Keratinocyte (primary cell): ENCODE results near the gene LCOR. TPM values are rescaled to one million over a fixed set of nuclear protein-coding genes. Genes with fewer than 3 reads are reported as not detected.

Experiments used
- DNase-seq: peaks from one replicate; pipeline ENCODE4 v3.0.0-alpha.2; 2011; ENCODE audit warnings: low read depth, missing footprints, low spot score
- FAIRE-seq: peaks from 2 replicates; lab custom pipeline; 2011; peaks lifted over from hg19 to GRCh38; lab: Jason Lieb, UNC
- H2AFZ ChIP-seq: 2 replicates; pipeline ENCODE4 v1.6.0; 2012; ENCODE audit warnings: low read length, control low read depth, inconsistent platforms; ENCODE audit not compliant: control insufficient read depth
- H3K27ac ChIP-seq: 2 replicates; pipeline ENCODE4 v1.5.1; 2011; ENCODE audit warnings: low read length; ENCODE audit not compliant: control insufficient read depth, insufficient read depth
- H3K27me3 ChIP-seq: 3 replicates; pipeline ENCODE4 v1.6.0; 2011; ENCODE audit warnings: low read length; ENCODE audit not compliant: control insufficient read depth, insufficient read depth; ENCODE audit errors: extremely low read depth
- H3K36me3 ChIP-seq, 2 experiments: 2 replicates in 1 of 2; 3 replicates in 1 of 2; pipeline ENCODE4 v1.5.1; 2011; ENCODE audit warnings: low read length in 2 of 2, mild to moderate bottlenecking in 1 of 2; ENCODE audit not compliant: control insufficient read depth in 2 of 2, insufficient read depth in 2 of 2; ENCODE audit errors: extremely low read depth in 1 of 2
- H3K4me1 ChIP-seq: 3 replicates; pipeline ENCODE4 v1.5.1; 2011; ENCODE audit warnings: low read length; ENCODE audit not compliant: control insufficient read depth, insufficient read depth; ENCODE audit errors: extremely low read depth
- H3K4me2 ChIP-seq: 3 replicates; pipeline ENCODE4 v1.6.0; 2011; ENCODE audit warnings: low read depth, low read length; ENCODE audit not compliant: control insufficient read depth, insufficient read depth; ENCODE audit errors: extremely low read depth
- H3K4me3 ChIP-seq, 3 experiments: fragments of 200-600 bp in 1 of 3; sonication (generic) in 1 of 3; 2 replicates in 2 of 3; 3 replicates in 1 of 3; pipeline ENCODE4 v1.5.1; 2011 to 2016; ENCODE audit warnings: low read length in 3 of 3, mild to moderate bottlenecking in 3 of 3, control low read depth in 2 of 3, inconsistent platforms in 1 of 3, low read depth in 1 of 3, mixed read lengths in 1 of 3, mixed run types in 1 of 3, moderate library complexity in 1 of 3; ENCODE audit not compliant: control insufficient read depth in 2 of 3, insufficient read depth in 2 of 3; ENCODE audit errors: extremely low read depth in 1 of 3
- H3K79me2 ChIP-seq: 2 replicates; pipeline ENCODE4 v1.6.0; 2012; ENCODE audit warnings: low read length; ENCODE audit not compliant: control insufficient read depth, insufficient read depth
- H3K9ac ChIP-seq: 3 replicates; pipeline ENCODE4 v1.6.0; 2011; ENCODE audit warnings: low read length; ENCODE audit not compliant: control insufficient read depth, insufficient read depth; ENCODE audit errors: extremely low read depth
- H3K9me1 ChIP-seq: 3 replicates; pipeline ENCODE4 v1.6.0; 2011; ENCODE audit warnings: low read length; ENCODE audit not compliant: control insufficient read depth, insufficient read depth; ENCODE audit errors: extremely low read depth
- H3K9me3 ChIP-seq: 2 replicates; pipeline ENCODE4 v1.5.1; 2012; ENCODE audit warnings: low read depth, low read length; ENCODE audit not compliant: control insufficient read depth
- H4K20me1 ChIP-seq: 3 replicates; pipeline ENCODE4 v1.6.0; 2011; ENCODE audit warnings: low read length; ENCODE audit not compliant: control insufficient read depth, insufficient read depth; ENCODE audit errors: extremely low read depth
- EZH2 ChIP-seq: IDR thresholded peaks from one replicate; pipeline ENCODE4 v1.6.1; 2012; ENCODE audit warnings: inconsistent platforms, mild to moderate bottlenecking, low read length, moderate library complexity
- dilution Hi-C: fragments of 300-500 bp; cut with MboI; formaldehyde crosslinking; loops from one replicate; pipeline ENCODE4 v1.7.0; 2020; ENCODE audit warnings: low sequenced_read_pairs; ENCODE audit not compliant: extremely low pct_ligation_motif_present
- polyA plus RNA-seq, 5 experiments: library from polyadenylated mRNA; depleted of rRNA in 3 of 5; stranded (reverse) in 3 of 5; stranded (forward) in 1 of 5; unstranded in 1 of 5; fragments of >200 nt; gene quantifications; 1 replicate in 1 of 5; 2 replicates in 3 of 5; 3 replicates in 1 of 5; pipeline versions ENCODE4 v1.2.1 to v1.2.3, GENCODE V29; 2011 to 2012; ENCODE audit warnings: missing spikeins in 2 of 5, low read depth in 1 of 5, low replicate concordance in 1 of 5
- TF ChIP-seq, protein P1 (sequence below), 3 experiments: IDR thresholded peaks in 1 of 3; conservative IDR thresholded peaks in 1 of 3; optimal IDR thresholded peaks in 1 of 3; 2 replicates in 2 of 3; 3 replicates in 1 of 3; pipeline versions ENCODE3 to v1.5.1; 2011; ENCODE audit warnings: low read length in 3 of 3, mild to moderate bottlenecking in 3 of 3, moderate library complexity in 2 of 3, control low read depth in 1 of 3, inconsistent platforms in 1 of 3; ENCODE audit not compliant: insufficient read depth in 2 of 3; ENCODE audit errors: extremely low read depth in 1 of 3

Gene LCOR
- polyA plus RNA-seq, 1 donor (not counting 4 experiments of a cell fraction or from before 2014, with no cell fraction given), result 11.4 TPM

DNA sequence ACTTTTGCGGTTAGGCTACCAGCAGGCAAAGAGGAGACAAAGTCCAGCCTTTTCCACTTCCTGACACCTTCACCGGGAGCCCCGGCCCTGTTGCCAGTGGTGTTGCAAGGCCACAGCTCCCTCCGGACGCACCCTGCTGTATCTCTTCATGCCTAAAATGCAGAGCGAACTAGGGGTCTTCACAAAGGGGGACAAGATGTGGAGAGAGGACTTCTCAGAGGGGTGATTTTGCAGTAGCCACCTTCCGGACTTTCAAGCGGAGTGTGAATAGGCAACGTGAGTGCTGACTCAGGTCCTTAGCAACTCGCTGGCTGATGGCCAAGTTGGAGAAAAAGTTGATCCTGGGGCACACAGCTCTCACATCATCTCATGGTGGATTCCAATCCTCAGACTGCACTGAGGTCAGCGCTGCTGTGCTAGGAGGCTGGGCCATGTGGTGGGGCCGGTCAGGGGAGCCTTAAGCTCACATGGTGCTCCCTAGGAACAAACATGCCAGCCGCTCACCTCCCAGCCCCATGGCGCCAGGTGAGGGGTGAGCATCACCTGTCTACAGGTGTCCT, 166.3 kb downstream of the LCOR start:
- H3K27me3 ChIP-seq, result no peaks in the 10 kb centered on the region
- no peak overlapping the region for H3K27ac ChIP-seq
- no peak overlapping the region for H3K4me3 ChIP-seq
- FAIRE-seq, result no peak
- H3K79me2 ChIP-seq, result no peaks in the 10 kb centered on the region
- H3K9me1 ChIP-seq, result no peaks in the 10 kb centered on the region
- H2AFZ ChIP-seq, result no peak overlapping the region
- dilution Hi-C loops, result no loop called here
- H3K4me2 ChIP-seq, result no peak overlapping the region
- TF ChIP-seq, protein P1, sequence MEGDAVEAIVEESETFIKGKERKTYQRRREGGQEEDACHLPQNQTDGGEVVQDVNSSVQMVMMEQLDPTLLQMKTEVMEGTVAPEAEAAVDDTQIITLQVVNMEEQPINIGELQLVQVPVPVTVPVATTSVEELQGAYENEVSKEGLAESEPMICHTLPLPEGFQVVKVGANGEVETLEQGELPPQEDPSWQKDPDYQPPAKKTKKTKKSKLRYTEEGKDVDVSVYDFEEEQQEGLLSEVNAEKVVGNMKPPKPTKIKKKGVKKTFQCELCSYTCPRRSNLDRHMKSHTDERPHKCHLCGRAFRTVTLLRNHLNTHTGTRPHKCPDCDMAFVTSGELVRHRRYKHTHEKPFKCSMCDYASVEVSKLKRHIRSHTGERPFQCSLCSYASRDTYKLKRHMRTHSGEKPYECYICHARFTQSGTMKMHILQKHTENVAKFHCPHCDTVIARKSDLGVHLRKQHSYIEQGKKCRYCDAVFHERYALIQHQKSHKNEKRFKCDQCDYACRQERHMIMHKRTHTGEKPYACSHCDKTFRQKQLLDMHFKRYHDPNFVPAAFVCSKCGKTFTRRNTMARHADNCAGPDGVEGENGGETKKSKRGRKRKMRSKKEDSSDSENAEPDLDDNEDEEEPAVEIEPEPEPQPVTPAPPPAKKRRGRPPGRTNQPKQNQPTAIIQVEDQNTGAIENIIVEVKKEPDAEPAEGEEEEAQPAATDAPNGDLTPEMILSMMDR (optimal IDR thresholded peaks at IDR 0.05 in 1 of 3, IDR thresholded peaks at IDR 0.05 in 1 of 3, conservative IDR thresholded peaks at IDR 0.05 in 1 of 3; ENCODE audit: extremely low read depth in 1 of 3, insufficient read depth in 2 of 3, low read length in 3 of 3), result no peak
- TF ChIP-seq EZH2, result no peak
- H3K9me3 ChIP-seq, result no peaks in the 10 kb centered on the region
- H4K20me1 ChIP-seq, result no peaks in the 10 kb centered on the region
- no peaks in the 10 kb centered on the region for H3K36me3 ChIP-seq
- no peak for DNase-seq
- no peak overlapping the region for H3K9ac ChIP-seq
- no peaks in the 10 kb centered on the region for H3K4me1 ChIP-seq

DNA sequence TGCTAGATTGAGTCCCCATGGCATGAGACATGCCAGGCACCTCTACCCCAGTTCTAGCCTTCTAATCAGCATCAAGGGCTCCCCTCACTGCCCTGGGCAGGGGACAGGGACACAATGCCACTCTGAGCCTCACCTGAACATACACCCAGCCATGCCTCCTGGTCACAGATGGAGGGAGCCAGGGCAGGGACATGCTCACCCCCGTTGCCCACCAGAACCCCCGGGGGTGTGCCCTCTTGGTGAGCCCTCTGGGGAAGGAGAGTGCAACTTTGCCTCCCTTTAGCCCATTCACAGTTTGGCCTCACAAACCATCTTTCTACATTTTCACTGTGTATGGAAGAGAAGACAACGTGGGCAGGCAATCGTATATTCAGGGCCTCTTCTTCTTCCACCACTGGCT, 167.2 kb downstream of the LCOR start:
- no peak overlapping the region for H3K9ac ChIP-seq
- DNase-seq, result no peak
- no peaks in the 10 kb centered on the region for H3K36me3 ChIP-seq
- no peak overlapping the region for H3K4me2 ChIP-seq
- no peak overlapping the region for H2AFZ ChIP-seq
- no peaks in the 10 kb centered on the region for H3K9me1 ChIP-seq
- dilution Hi-C loops, result no loop called here
- no peak overlapping the region for H3K4me3 ChIP-seq
- H3K79me2 ChIP-seq, result no peaks in the 10 kb centered on the region
- TF ChIP-seq, protein P1 (optimal IDR thresholded peaks at IDR 0.05 in 1 of 3, IDR thresholded peaks at IDR 0.05 in 1 of 3, conservative IDR thresholded peaks at IDR 0.05 in 1 of 3; ENCODE audit: extremely low read depth in 1 of 3, insufficient read depth in 2 of 3, low read length in 3 of 3), result no peak
- no peak for TF ChIP-seq EZH2
- H3K27me3 ChIP-seq, result no peaks in the 10 kb centered on the region
- H3K9me3 ChIP-seq, result no peaks in the 10 kb centered on the region
- no peaks in the 10 kb centered on the region for H4K20me1 ChIP-seq
- no peaks in the 10 kb centered on the region for H3K4me1 ChIP-seq
- H3K27ac ChIP-seq, result no peak overlapping the region
- FAIRE-seq, result no peak
